GM11168 (cell line): ENCODE measurements around the gene RRP1.
"Not testable (repeated sequence)": the region's sequence is repeated elsewhere in the genome, so short reads cannot be mapped to it uniquely, and the experiment has no call there.

Experiments
- in situ Hi-C: fragments of 300-500 bp; cut with MboI; formaldehyde crosslinking; loops from one replicate; pipeline ENCODE4 v1.12.0; 2022; ENCODE audit warnings: low sequenced_read_pairs; ENCODE audit not compliant: unreplicated experiment

The RRP1 gene

GRCh38 chr21:43814215-43815106 is 25.1 kb downstream of the RRP1 start:
- in situ Hi-C loops, result loop anchor here (5.0 kb wide), 1 partner anchor 163 kb away; no protein-coding TSS in a partner anchor

- in situ Hi-C loops, result no loop called here
These were observed 25.8 kb downstream of the RRP1 start for GRCh38 chr21:43815107-43815613.

- in situ Hi-C loops, result no loop called here
These were observed 26.6 kb downstream of the RRP1 start for GRCh38 chr21:43815991-43816390.

GRCh38 chr21:43816611-43817071 is 27.3 kb downstream of the RRP1 start:
- in situ Hi-C loops, result no loop called here

- in situ Hi-C loops, result no loop called here
These were observed 28.0 kb downstream of the RRP1 start for GRCh38 chr21:43817157-43818086.

- in situ Hi-C loops, result no loop called here
These were observed 29.3 kb downstream of the RRP1 start for GRCh38 chr21:43818685-43819084.

GRCh38 chr21:43819511-43820405 is 30.4 kb downstream of the RRP1 start:
- in situ Hi-C loops, result no loop called here

- in situ Hi-C loops, result no loop called here
These were observed 31.1 kb downstream of the RRP1 start for GRCh38 chr21:43820466-43820865.

- in situ Hi-C loops, result not testable (repeated sequence)
These were observed 32.8 kb downstream of the RRP1 start for GRCh38 chr21:43822166-43822565.

- in situ Hi-C loops, result not testable (repeated sequence)
These were observed 33.4 kb downstream of the RRP1 start for GRCh38 chr21:43822741-43823140.

- in situ Hi-C loops, result no loop called here
These were observed 35.2 kb downstream of the RRP1 start for GRCh38 chr21:43824333-43825241.

- in situ Hi-C loops, result no loop called here
These were observed 36.0 kb downstream of the RRP1 start for GRCh38 chr21:43825242-43825935.

GRCh38 chr21:43825936-43826622 is 36.7 kb downstream of the RRP1 start:
- in situ Hi-C loops, result no loop called here

- in situ Hi-C loops, result no loop called here
These were observed 37.2 kb downstream of the RRP1 start for GRCh38 chr21:43826623-43826974.

GRCh38 chr21:43827015-43827611 is 37.7 kb downstream of the RRP1 start:
- in situ Hi-C loops, result no loop called here

GRCh38 chr21:43829161-43829560 is 39.8 kb downstream of the RRP1 start:
- in situ Hi-C loops, result no loop called here

- in situ Hi-C loops, result no loop called here
These were observed 40.3 kb downstream of the RRP1 start for GRCh38 chr21:43829575-43830119.
